GM12878 (cell line): Measurements from ENCODE around the gene KRT10. TPM values are rescaled to one million over a fixed set of nuclear protein-coding genes. Genes with fewer than 3 reads are reported as not detected.

ENCODE experiments used
- ATAC-seq: fragments of 200-7000 bp; cut with Tn5 transposase; 3 replicates; pipeline ENCODE4 v1.9.1; 2020; ENCODE audit warnings: mild to moderate bottlenecking, moderate library complexity
- BruUV-seq: library from RNA; stranded (reverse); fragments of 400-500 nt; replicated peaks from 2 replicates; lab custom pipeline; 2021; lab: Mats Ljungman, UMichigan
- CTCF ChIA-PET: fragments of 300-600 bp; sonication (Branson Sonifier 250); formaldehyde crosslinking; extraction: SDS; loops from one replicate; lab custom pipeline; 2021; ENCODE audit warnings: inconsistent platforms; lab: Yijun Ruan, JAX
- POLR2A ChIA-PET: fragments of 350-600 bp; formaldehyde crosslinking; extraction: SDS; loops from one replicate; lab custom pipeline; 2021; ENCODE audit warnings: inconsistent platforms; lab: Charles Lee
- RAD21 ChIA-PET: fragments of 300-600 bp; sonication (Branson Sonifier 250); formaldehyde crosslinking; loops from one replicate; lab custom pipeline; 2023; ENCODE audit warnings: antibody characterized with exemption; ENCODE audit not compliant: unreplicated experiment; lab: Charles Lee
- SMC1A ChIA-PET: fragments of 300-600 bp; sonication (Branson Sonifier 250); formaldehyde crosslinking; loops from one replicate; lab custom pipeline; 2023; ENCODE audit not compliant: unreplicated experiment, uncharacterized antibody; lab: Charles Lee
- DNase-seq: peaks from one replicate; pipeline ENCODE4 v3.0.0-alpha.2; 2011; ENCODE audit warnings: low read depth, low spot score
- FAIRE-seq: peaks from 3 replicates; lab custom pipeline; 2011; peaks lifted over from hg19 to GRCh38; lab: Jason Lieb, UNC
- H2AFZ ChIP-seq: 2 replicates; pipeline ENCODE4 v1.6.0; 2011; ENCODE audit warnings: low read depth, low read length, control low read depth; ENCODE audit not compliant: control insufficient read depth
- H3K27ac ChIP-seq: 2 replicates; pipeline ENCODE4 v1.5.1; 2011; ENCODE audit warnings: control low read depth; ENCODE audit not compliant: control insufficient read depth, insufficient read depth
- H3K27me3 ChIP-seq, 2 experiments: replicated peaks in 1 of 2; 2 replicates each; pipeline versions ENCODE4 v1.6.0 to v1.6.1; 2011; ENCODE audit warnings: low read length in 1 of 2; ENCODE audit not compliant: control insufficient read depth in 2 of 2, insufficient read depth in 2 of 2
- H3K36me3 ChIP-seq, 2 experiments: 2 replicates each; pipeline ENCODE4 v1.5.1; 2011; ENCODE audit warnings: low read length in 1 of 2; ENCODE audit not compliant: control insufficient read depth in 2 of 2, insufficient read depth in 2 of 2
- H3K4me1 ChIP-seq: 2 replicates; pipeline ENCODE4 v1.6.1; 2011; ENCODE audit warnings: mild to moderate bottlenecking, low read length, moderate library complexity, mixed read lengths; ENCODE audit not compliant: control insufficient read depth, insufficient read depth
- H3K4me2 ChIP-seq: 2 replicates; pipeline ENCODE4 v1.6.0; 2011; ENCODE audit warnings: control low read depth; ENCODE audit not compliant: control insufficient read depth, insufficient read depth
- H3K4me3 ChIP-seq: fragments of 200-600 bp; sonication (generic); 2 replicates; pipeline ENCODE4 v1.5.1; 2016
- H3K79me2 ChIP-seq: 2 replicates; pipeline ENCODE4 v1.6.0; 2011; ENCODE audit warnings: low read length; ENCODE audit not compliant: control insufficient read depth, insufficient read depth
- H3K9ac ChIP-seq: 2 replicates; pipeline ENCODE4 v1.8.0; 2011; ENCODE audit warnings: low read length, control low read depth, mixed read lengths; ENCODE audit not compliant: control insufficient read depth, insufficient read depth
- H3K9me3 ChIP-seq: replicated peaks from 3 replicates; pipeline ENCODE4 v1.5.1; 2011; ENCODE audit warnings: mild to moderate bottlenecking, low read length; ENCODE audit not compliant: control insufficient read depth, insufficient read depth
- H4K20me1 ChIP-seq: 2 replicates; pipeline ENCODE4 v1.6.0; 2011; ENCODE audit not compliant: control insufficient read depth, insufficient read depth
- BACH1 ChIP-seq: fragments of 450-650 bp; IDR thresholded peaks from 2 replicates; pipeline ENCODE4 v1.6.1; 2017; ENCODE audit warnings: mild to moderate bottlenecking, borderline replicate concordance
- CBX5 ChIP-seq: sonication (generic); IDR thresholded peaks from 2 replicates; pipeline ENCODE4 v1.6.1; 2016; ENCODE audit warnings: low read depth, moderate library complexity, mild to moderate bottlenecking, inconsistent platforms
- NFIC ChIP-seq: IDR thresholded peaks from 2 replicates; pipeline ENCODE4 v1.6.1; 2012; ENCODE audit warnings: low read depth, mild to moderate bottlenecking, inconsistent platforms, low read length, moderate library complexity
- NRF1 ChIP-seq: conservative IDR thresholded peaks from 2 replicates; pipeline ENCODE4 v1.6.1; 2011; ENCODE audit warnings: mild to moderate bottlenecking, low read depth, low read length, improper control_type of control experiment
- POU2F2 ChIP-seq: IDR thresholded peaks from 3 replicates; pipeline ENCODE4 v1.6.1; 2011; ENCODE audit warnings: low read depth, mild to moderate bottlenecking, low read length, borderline replicate concordance
- RELA ChIP-seq: fragments of 450-650 bp; IDR thresholded peaks from 2 replicates; pipeline ENCODE4 v1.8.0; 2014; ENCODE audit warnings: borderline replicate concordance; ENCODE audit not compliant: partially characterized antibody
- SIN3A ChIP-seq: IDR thresholded peaks from 2 replicates; pipeline ENCODE4 v1.6.1; 2012; ENCODE audit warnings: low read depth, low read length, improper control_type of control experiment
- SREBF2 ChIP-seq: IDR thresholded peaks from 2 replicates; pipeline ENCODE4 v1.6.1; 2012; ENCODE audit warnings: mild to moderate bottlenecking, low read length
- SUPT20H ChIP-seq: IDR thresholded peaks from 2 replicates; pipeline ENCODE4 v1.6.1; 2011; ENCODE audit warnings: low read depth, mild to moderate bottlenecking, low read length, moderate library complexity, borderline replicate concordance; ENCODE audit not compliant: control insufficient read depth
- TARDBP ChIP-seq: IDR thresholded peaks from 2 replicates; pipeline ENCODE4 v1.6.1; 2016; ENCODE audit warnings: borderline replicate concordance
- TBL1XR1 ChIP-seq: IDR thresholded peaks from 2 replicates; pipeline ENCODE4 v1.6.1; 2012; ENCODE audit warnings: low read depth, low read length, improper control_type of control experiment
- TCF3 ChIP-seq: IDR thresholded peaks from 2 replicates; pipeline ENCODE4 v1.6.1; 2012; ENCODE audit warnings: low read depth, mild to moderate bottlenecking, low read length, borderline replicate concordance; ENCODE audit not compliant: insufficient read depth
- WGBS: methylation state at CpG from one replicate; pipeline ENCODE4 v1.1.6; 2016; ENCODE audit warnings: low lambda C conversion rate; ENCODE audit not compliant: insufficient replicate concordance, insufficient coverage; ENCODE audit errors: missing lambda C conversion rate; 5-methylcytosine and 5-hydroxymethylcytosine counted together
- in situ Hi-C: fragments of 300-500 bp; cut with MboI; formaldehyde crosslinking; loops from 9 replicates; pipeline ENCODE4 v1.14.3; 2018; ENCODE audit warnings: mixed read lengths
- intact Hi-C: fragments of 100-400 bp; cut with micrococcal nuclease; formaldehyde crosslinking; loops from one replicate; pipeline ENCODE4 v1.14.2; 2022; ENCODE audit not compliant: unreplicated experiment
- polyA plus RNA-seq, 11 experiments: library from polyadenylated mRNA; depleted of rRNA in 4 of 11; unstranded in 6 of 11; stranded (reverse) in 5 of 11; fragments of >200 nt; fragmentation: Nextera tagmentation in 4 of 11; fragmentation: Illumina TruSeq in 1 of 11; extraction: Ambion mirVana in 4 of 11; extraction: Trizol in 1 of 11; gene quantifications; 1 replicate in 1 of 11; 2 replicates in 10 of 11; pipeline versions ENCODE4 v1.2.1 to v1.2.3, GENCODE V29; 2011 to 2016; ENCODE audit warnings: inconsistent platforms in 2 of 11, missing spikeins in 2 of 11, low read depth in 1 of 11
- total RNA-seq, 4 experiments: library from RNA; depleted of rRNA in 3 of 4; stranded (reverse); fragments of >200 nt in 3 of 4; fragmentation: Illumina TruSeq in 1 of 4; extraction: Trizol in 1 of 4; gene quantifications; 2 replicates each; pipeline versions ENCODE4 v1.2.1 to v1.2.3, GENCODE V29; 2013 to 2021
- TF ChIP-seq, protein P1 (sequence below), 3 experiments: IDR thresholded peaks in 2 of 3; conservative IDR thresholded peaks in 1 of 3; 2 replicates each; pipeline ENCODE4 v1.5.1; 2011; ENCODE audit warnings: low read depth in 3 of 3, low read length in 3 of 3, mild to moderate bottlenecking in 3 of 3, control low read depth in 2 of 3, moderate library complexity in 2 of 3, inconsistent platforms in 1 of 3, mixed read lengths in 1 of 3; ENCODE audit not compliant: control insufficient read depth in 2 of 3, insufficient read depth in 1 of 3; ENCODE audit errors: extremely low read depth in 1 of 3
- TF ChIP-seq, protein P2 (sequence below): fragments of 150-350 bp; IDR thresholded peaks from 2 replicates; pipeline ENCODE4 v1.6.1; 2014; ENCODE audit warnings: mild to moderate bottlenecking, low read depth, low read length
- TF ChIP-seq, protein P3 (sequence below): IDR thresholded peaks from 2 replicates; pipeline ENCODE4 v1.6.1; 2012; ENCODE audit warnings: low read depth, low read length, improper control_type of control experiment
- TF ChIP-seq, protein P4 (sequence below): fragments of 450-650 bp; IDR thresholded peaks from 2 replicates; pipeline ENCODE4 v1.6.1; 2014; ENCODE audit warnings: mild to moderate bottlenecking
- TF ChIP-seq, protein P5 (sequence below): IDR thresholded peaks from 2 replicates; pipeline ENCODE4 v1.6.1; 2011; ENCODE audit warnings: low read depth, low read length, improper control_type of control experiment, borderline replicate concordance

The KRT10 gene
- total and polyA plus RNA-seq, 10 of the 15 experiments (the other 5 are each of a cell fraction or from before 2014, with no cell fraction given), result 10.8 to 98.5 (median 23.9) TPM

DNA sequence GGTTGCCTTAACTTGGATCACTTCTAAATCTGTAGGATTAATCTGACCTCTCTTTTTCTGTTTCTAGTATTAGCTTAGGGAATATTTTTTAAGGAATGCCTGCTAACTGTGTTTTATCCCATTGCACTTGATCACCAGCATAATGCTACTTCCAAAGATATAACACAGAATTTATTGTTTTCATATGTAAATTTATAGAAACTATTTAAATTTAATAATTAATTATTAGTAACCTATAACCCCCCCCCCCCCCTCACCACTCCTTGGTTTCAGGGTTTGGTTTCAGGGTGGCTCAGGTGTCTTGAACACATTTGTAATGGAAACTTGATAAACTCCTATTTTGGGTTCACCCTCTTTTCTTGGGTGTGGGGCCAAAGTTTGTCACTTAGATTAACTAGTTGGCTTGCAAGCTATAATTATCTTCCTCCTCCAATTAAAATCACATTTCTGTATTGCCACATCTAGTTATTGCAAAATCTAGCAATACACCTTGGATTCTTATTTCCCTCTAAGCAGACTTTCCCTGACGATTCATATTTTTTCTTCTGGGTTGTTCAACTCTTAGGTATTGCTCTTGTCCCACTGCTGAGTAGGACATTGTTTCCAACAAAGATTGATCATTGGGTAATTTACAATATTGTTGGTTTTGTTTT, 26.3 kb upstream of the KRT10 start:
- no peaks in the 10 kb centered on the region for H3K9me3 ChIP-seq
- H2AFZ ChIP-seq, result no peak overlapping the region
- POLR2A ChIA-PET, result no interaction called here
- no peak for DNase-seq
- no TSS peak for BruUV-seq
- no peaks in the 10 kb centered on the region for H3K79me2 ChIP-seq
- no peaks in the 10 kb centered on the region for H3K4me1 ChIP-seq
- H3K4me2 ChIP-seq, result no peak overlapping the region
- WGBS, result 27% methylated on average over 1 of the region's 1 CpG
- H3K27ac ChIP-seq, result no peak overlapping the region
- intact Hi-C loops (no loop called here), in situ Hi-C loops (no loop called here)
- no peak for TF ChIP-seq NRF1
- TF ChIP-seq, protein P1, sequence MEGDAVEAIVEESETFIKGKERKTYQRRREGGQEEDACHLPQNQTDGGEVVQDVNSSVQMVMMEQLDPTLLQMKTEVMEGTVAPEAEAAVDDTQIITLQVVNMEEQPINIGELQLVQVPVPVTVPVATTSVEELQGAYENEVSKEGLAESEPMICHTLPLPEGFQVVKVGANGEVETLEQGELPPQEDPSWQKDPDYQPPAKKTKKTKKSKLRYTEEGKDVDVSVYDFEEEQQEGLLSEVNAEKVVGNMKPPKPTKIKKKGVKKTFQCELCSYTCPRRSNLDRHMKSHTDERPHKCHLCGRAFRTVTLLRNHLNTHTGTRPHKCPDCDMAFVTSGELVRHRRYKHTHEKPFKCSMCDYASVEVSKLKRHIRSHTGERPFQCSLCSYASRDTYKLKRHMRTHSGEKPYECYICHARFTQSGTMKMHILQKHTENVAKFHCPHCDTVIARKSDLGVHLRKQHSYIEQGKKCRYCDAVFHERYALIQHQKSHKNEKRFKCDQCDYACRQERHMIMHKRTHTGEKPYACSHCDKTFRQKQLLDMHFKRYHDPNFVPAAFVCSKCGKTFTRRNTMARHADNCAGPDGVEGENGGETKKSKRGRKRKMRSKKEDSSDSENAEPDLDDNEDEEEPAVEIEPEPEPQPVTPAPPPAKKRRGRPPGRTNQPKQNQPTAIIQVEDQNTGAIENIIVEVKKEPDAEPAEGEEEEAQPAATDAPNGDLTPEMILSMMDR (IDR thresholded peaks at IDR 0.05 in 2 of 3, conservative IDR thresholded peaks at IDR 0.05 in 1 of 3; ENCODE audit: control insufficient read depth in 2 of 3, extremely low read depth in 1 of 3, insufficient read depth in 1 of 3, low read depth in 3 of 3, low read length in 3 of 3), result no peak
- no peak for TF ChIP-seq SUPT20H
- no peak for TF ChIP-seq TCF3
- no peak for TF ChIP-seq POU2F2
- TF ChIP-seq SREBF2, result no peak
- TF ChIP-seq, protein P2, sequence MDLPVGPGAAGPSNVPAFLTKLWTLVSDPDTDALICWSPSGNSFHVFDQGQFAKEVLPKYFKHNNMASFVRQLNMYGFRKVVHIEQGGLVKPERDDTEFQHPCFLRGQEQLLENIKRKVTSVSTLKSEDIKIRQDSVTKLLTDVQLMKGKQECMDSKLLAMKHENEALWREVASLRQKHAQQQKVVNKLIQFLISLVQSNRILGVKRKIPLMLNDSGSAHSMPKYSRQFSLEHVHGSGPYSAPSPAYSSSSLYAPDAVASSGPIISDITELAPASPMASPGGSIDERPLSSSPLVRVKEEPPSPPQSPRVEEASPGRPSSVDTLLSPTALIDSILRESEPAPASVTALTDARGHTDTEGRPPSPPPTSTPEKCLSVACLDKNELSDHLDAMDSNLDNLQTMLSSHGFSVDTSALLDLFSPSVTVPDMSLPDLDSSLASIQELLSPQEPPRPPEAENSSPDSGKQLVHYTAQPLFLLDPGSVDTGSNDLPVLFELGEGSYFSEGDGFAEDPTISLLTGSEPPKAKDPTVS, result no peak
- TF ChIP-seq, protein P3, sequence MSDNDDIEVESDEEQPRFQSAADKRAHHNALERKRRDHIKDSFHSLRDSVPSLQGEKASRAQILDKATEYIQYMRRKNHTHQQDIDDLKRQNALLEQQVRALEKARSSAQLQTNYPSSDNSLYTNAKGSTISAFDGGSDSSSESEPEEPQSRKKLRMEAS, result no peak
- TF ChIP-seq BACH1, result no peak
- TF ChIP-seq, protein P4, sequence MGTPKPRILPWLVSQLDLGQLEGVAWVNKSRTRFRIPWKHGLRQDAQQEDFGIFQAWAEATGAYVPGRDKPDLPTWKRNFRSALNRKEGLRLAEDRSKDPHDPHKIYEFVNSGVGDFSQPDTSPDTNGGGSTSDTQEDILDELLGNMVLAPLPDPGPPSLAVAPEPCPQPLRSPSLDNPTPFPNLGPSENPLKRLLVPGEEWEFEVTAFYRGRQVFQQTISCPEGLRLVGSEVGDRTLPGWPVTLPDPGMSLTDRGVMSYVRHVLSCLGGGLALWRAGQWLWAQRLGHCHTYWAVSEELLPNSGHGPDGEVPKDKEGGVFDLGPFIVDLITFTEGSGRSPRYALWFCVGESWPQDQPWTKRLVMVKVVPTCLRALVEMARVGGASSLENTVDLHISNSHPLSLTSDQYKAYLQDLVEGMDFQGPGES, result no peak
- TF ChIP-seq TARDBP, result no peak
- no peak for TF ChIP-seq NFIC
- no peak for TF ChIP-seq RELA
- TF ChIP-seq, protein P5, sequence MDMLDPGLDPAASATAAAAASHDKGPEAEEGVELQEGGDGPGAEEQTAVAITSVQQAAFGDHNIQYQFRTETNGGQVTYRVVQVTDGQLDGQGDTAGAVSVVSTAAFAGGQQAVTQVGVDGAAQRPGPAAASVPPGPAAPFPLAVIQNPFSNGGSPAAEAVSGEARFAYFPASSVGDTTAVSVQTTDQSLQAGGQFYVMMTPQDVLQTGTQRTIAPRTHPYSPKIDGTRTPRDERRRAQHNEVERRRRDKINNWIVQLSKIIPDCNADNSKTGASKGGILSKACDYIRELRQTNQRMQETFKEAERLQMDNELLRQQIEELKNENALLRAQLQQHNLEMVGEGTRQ, result no peak
- TF ChIP-seq TBL1XR1, result no peak
- no peak for TF ChIP-seq SIN3A
- no peak for TF ChIP-seq CBX5
- no peaks in the 10 kb centered on the region for H4K20me1 ChIP-seq
- no peak overlapping the region for H3K4me3 ChIP-seq
- ATAC-seq, result no peak
- H3K27me3 ChIP-seq, result no peaks in the 10 kb centered on the region; a peak in 2 of 4 replicates
- RAD21 ChIA-PET, result no interaction called here
- no peak for FAIRE-seq
- SMC1A ChIA-PET, result interaction anchor here (0.6 to 3.3 kb wide), 3 partner anchors 8 to 523 kb away, joined by 3 to 11 read pairs (median 3); no protein-coding TSS in a partner anchor
- CTCF ChIA-PET, result interaction anchor here (1.1 to 2.3 kb wide), 3 partner anchors 8 to 472 kb away, joined by 3 to 7 read pairs (median 6); no protein-coding TSS in a partner anchor
- no peak overlapping the region for H3K9ac ChIP-seq
- no peaks in the 10 kb centered on the region for H3K36me3 ChIP-seq
